DND-41 (cell line): Measurements from ENCODE around the gene CFAP45.

ENCODE experiments used
- ATAC-seq: fragments of 200-7000 bp; cut with Tn5 transposase; 3 replicates; pipeline ENCODE4 v1.9.1; 2021; ENCODE audit warnings: low read depth; ENCODE audit not compliant: insufficient read depth
- DNase-seq: peaks from one replicate; pipeline ENCODE4 v3.0.0-alpha.2; 2020
- H2AFZ ChIP-seq: 2 replicates; pipeline ENCODE4 v1.6.0; 2012; ENCODE audit warnings: low read depth, low read length
- H3K27ac ChIP-seq: 2 replicates; pipeline ENCODE4 v1.5.1; 2012; ENCODE audit warnings: low read length, inconsistent platforms
- H3K27me3 ChIP-seq: fragments of 200-600 bp; sonication (generic); 2 replicates; pipeline ENCODE4 v1.6.0; 2012; ENCODE audit warnings: low read length, mild to moderate bottlenecking, inconsistent platforms; ENCODE audit not compliant: insufficient read depth, poor library complexity
- H3K36me3 ChIP-seq: 2 replicates; pipeline ENCODE4 v1.5.1; 2012; ENCODE audit warnings: low read length, inconsistent platforms; ENCODE audit not compliant: insufficient read depth
- H3K4me1 ChIP-seq: 2 replicates; pipeline ENCODE4 v1.5.1; 2012; ENCODE audit warnings: mild to moderate bottlenecking, low read length; ENCODE audit not compliant: insufficient read depth
- H3K4me2 ChIP-seq: 2 replicates; pipeline ENCODE4 v1.6.0; 2012; ENCODE audit warnings: mild to moderate bottlenecking, moderate library complexity, low read length, inconsistent platforms; ENCODE audit not compliant: insufficient read depth
- H3K4me3 ChIP-seq, 2 experiments: fragments of 200-600 bp in 1 of 2; shearing (Covaris generic) in 1 of 2; 2 replicates each; pipeline ENCODE4 v1.5.1; 2012 to 2016; ENCODE audit warnings: inconsistent platforms in 2 of 2, low read length in 2 of 2, mild to moderate bottlenecking in 2 of 2, low read depth in 1 of 2, moderate library complexity in 1 of 2
- H3K79me2 ChIP-seq: 2 replicates; pipeline ENCODE4 v1.6.0; 2012; ENCODE audit warnings: low read length, inconsistent platforms; ENCODE audit not compliant: insufficient read depth
- H3K9ac ChIP-seq: 2 replicates; pipeline ENCODE4 v1.6.0; 2012; ENCODE audit warnings: low read depth, mild to moderate bottlenecking, inconsistent platforms, low read length, moderate library complexity
- H3K9me3 ChIP-seq: 2 replicates; pipeline ENCODE4 v1.5.1; 2012; ENCODE audit warnings: low read length, moderate library complexity, mild to moderate bottlenecking, inconsistent platforms; ENCODE audit not compliant: insufficient read depth, severe bottlenecking
- H4K20me1 ChIP-seq: 2 replicates; pipeline ENCODE4 v1.6.0; 2012; ENCODE audit warnings: low read length; ENCODE audit not compliant: insufficient read depth
- EZH2 ChIP-seq: IDR thresholded peaks from 3 replicates; pipeline ENCODE4 v1.6.1; 2012; ENCODE audit warnings: borderline replicate concordance, low read depth, mild to moderate bottlenecking, moderate library complexity, low read length, inconsistent platforms; ENCODE audit not compliant: severe bottlenecking
- TF ChIP-seq, protein P1 (sequence below): IDR thresholded peaks from 2 replicates; pipeline ENCODE4 v1.5.1; 2012; ENCODE audit warnings: borderline replicate concordance, low read length, moderate library complexity, mild to moderate bottlenecking; ENCODE audit not compliant: poor library complexity, severe bottlenecking; ENCODE audit errors: extremely low read depth

Gene CFAP45

DNA sequence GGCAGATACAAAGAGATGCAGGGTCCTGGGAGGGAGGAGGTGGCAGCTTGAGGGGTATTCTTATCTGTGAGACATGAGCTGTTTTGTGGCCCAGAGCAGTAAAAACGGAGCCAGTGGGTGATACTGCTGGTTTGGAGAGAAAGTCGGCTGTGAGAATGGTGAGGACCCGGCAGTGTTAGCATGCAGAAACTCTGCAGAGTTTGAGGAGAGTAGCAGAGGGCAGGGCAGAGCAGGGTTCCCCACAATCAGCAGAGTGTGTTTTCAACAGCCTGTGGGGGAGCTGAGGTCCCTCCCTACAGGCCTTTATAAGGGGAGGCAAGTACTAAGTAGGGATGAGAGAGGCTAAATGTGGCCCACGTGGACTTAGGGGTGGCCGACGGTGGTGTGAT, 72.9 kb downstream of the CFAP45 start:
- H4K20me1 ChIP-seq = no peaks in the 10 kb centered on the region
- no peaks in the 10 kb centered on the region for H3K27me3 ChIP-seq
- no peaks in the 10 kb centered on the region for H3K79me2 ChIP-seq
- no peak overlapping the region for H3K4me3 ChIP-seq
- no peak for TF ChIP-seq EZH2
- TF ChIP-seq, protein P1, sequence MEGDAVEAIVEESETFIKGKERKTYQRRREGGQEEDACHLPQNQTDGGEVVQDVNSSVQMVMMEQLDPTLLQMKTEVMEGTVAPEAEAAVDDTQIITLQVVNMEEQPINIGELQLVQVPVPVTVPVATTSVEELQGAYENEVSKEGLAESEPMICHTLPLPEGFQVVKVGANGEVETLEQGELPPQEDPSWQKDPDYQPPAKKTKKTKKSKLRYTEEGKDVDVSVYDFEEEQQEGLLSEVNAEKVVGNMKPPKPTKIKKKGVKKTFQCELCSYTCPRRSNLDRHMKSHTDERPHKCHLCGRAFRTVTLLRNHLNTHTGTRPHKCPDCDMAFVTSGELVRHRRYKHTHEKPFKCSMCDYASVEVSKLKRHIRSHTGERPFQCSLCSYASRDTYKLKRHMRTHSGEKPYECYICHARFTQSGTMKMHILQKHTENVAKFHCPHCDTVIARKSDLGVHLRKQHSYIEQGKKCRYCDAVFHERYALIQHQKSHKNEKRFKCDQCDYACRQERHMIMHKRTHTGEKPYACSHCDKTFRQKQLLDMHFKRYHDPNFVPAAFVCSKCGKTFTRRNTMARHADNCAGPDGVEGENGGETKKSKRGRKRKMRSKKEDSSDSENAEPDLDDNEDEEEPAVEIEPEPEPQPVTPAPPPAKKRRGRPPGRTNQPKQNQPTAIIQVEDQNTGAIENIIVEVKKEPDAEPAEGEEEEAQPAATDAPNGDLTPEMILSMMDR = no peak
- H3K9me3 ChIP-seq = no peaks in the 10 kb centered on the region
- H3K4me2 ChIP-seq = no peak overlapping the region
- no peaks in the 10 kb centered on the region for H3K36me3 ChIP-seq
- no peak overlapping the region for H3K9ac ChIP-seq
- H3K4me1 ChIP-seq = peaks cover 8% of the 10 kb centered on the region
- DNase-seq (no peak), ATAC-seq (no peak)
- H3K27ac ChIP-seq = no peak overlapping the region
- H2AFZ ChIP-seq = no peak overlapping the region

DNA sequence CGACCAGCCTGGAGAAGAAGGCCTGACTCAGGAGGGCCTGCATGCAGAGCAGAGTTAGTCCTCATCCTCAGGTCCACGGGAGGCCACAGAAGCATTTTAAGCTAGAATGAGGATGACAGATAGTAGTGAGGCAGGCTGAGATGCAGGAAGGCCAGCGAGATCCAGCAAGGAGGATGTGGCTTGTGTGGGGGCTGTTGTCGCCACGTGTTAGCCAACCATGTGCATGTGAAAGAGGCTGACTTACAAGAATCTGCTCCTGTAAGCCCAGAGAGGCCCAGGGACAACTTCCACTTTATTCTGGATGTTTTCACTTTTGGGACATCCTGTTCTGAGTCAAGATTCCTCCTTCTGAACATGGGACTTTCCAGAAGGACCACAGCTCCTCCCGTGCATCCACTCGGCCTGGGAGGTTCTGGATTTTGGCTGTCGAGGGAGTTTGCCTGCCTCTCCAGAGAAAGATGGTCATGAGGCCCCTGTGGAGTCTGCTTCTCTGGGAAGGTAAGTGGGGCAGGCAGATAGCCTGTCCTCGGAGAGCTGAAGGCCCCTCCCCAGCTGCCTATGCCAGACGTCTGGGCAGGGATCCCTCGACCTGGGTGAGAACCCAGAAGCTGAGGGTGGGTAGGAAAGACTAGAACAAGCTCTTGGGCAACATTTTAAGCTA, 73.4 kb downstream of the CFAP45 start, which contains the start of gene SLAMF8:
TSS of gene SLAMF8 (plus strand) at position 433 of the 661 bp plus-strand sequence. CDS start at position 459, 26 bp downstream.
- Histone ChIP-seq H3K36me3 (no peaks in the 10 kb centered on the region), H3K9me3 (no peaks in the 10 kb centered on the region), H3K79me2 (no peaks in the 10 kb centered on the region), H3K27ac (no peak within 1 kb of the TSS), H2AFZ (no peak within 1 kb of the TSS), H4K20me1 (no peaks in the 10 kb centered on the region), H3K4me3 (no peak within 1 kb of the TSS), H3K4me1 (peaks cover 8% of the 10 kb centered on the region), H3K4me2 (no peak within 1 kb of the TSS), H3K9ac (no peak within 1 kb of the TSS), H3K27me3 (no peaks in the 10 kb centered on the region)
- peak; percentile 86 for ATAC-seq
- no peak for TF ChIP-seq EZH2
- TF ChIP-seq, protein P1 = no peak
- DNase-seq = peak; percentile 65

DNA sequence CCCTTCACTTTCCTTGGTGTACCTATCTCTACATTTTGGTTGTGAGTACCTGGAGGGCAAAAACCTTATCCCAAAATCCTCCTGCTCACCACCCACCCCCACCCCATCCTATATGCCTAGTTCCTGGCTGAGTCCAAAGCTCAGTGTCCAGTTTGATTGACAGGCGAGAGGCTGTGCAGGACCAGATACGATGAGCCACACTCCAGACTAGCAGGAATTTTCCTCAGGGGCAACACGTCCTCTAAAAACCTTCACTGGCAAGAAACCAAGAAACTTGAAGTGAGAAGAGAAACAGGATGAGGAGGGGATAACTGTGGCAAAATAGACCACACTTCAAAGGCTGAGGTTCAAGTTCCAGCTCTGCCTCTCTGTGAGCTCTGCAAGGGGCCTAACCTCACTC, 74.4 kb downstream of the CFAP45 start:
- Histone ChIP-seq H3K36me3 (no peaks in the 10 kb centered on the region), H3K4me2 (no peak overlapping the region), H3K9me3 (no peaks in the 10 kb centered on the region), H3K79me2 (no peaks in the 10 kb centered on the region), H3K27ac (no peak overlapping the region), H4K20me1 (no peaks in the 10 kb centered on the region), H3K4me1 (peaks cover 8% of the 10 kb centered on the region), H3K9ac (no peak overlapping the region), H2AFZ (no peak overlapping the region), H3K27me3 (no peaks in the 10 kb centered on the region), H3K4me3 (no peak overlapping the region)
- TF ChIP-seq, protein P1 = no peak
- no peak for TF ChIP-seq EZH2
- DNase-seq (peak; percentile 9), ATAC-seq (peak; percentile 44; the same call in 2 of the 3 replicates)
